Right lobe of liver (tissue), 6 donors: ENCODE results near the gene ATE1. TPM values are rescaled to one million over a fixed set of nuclear protein-coding genes. Genes with fewer than 3 reads are reported as not detected.
A peak's percentile ranks its signal among the peaks of the same experiment; 100 is the strongest.

Experiments used
- ATAC-seq, 4 donors: fragments of 200-7000 bp; cut with Tn5 transposase; one replicate each; pipeline ENCODE4 v1.9.1; 2020; ENCODE audit warnings: mild to moderate bottlenecking in 4 of 4, moderate library complexity in 4 of 4
- DNase-seq, 3 donors: peaks; one replicate each; pipeline ENCODE4 v3.0.0-alpha.2; 2020
- H3K27ac ChIP-seq, 3 donors: fragments of 200-600 bp; one replicate each; pipeline ENCODE4 v1.8.0; 2022
- H3K27me3 ChIP-seq, 2 donors: fragments of 200-600 bp; one replicate each; pipeline ENCODE4 v1.8.0; 2022
- H3K36me3 ChIP-seq, 4 donors: fragments of 200-600 bp; sonication (generic) in 1 of 4; one replicate each; pipeline versions ENCODE4 v1.5.1 to v1.8.0; 2017 to 2022; ENCODE audit warnings: control low read depth in 1 of 4
- H3K4me1 ChIP-seq, 4 donors: fragments of 200-600 bp; sonication (generic) in 1 of 4; one replicate each; pipeline versions ENCODE4 v1.5.1 to v1.8.0; 2017 to 2022; ENCODE audit warnings: control low read depth in 1 of 4
- H3K4me3 ChIP-seq, 3 donors: fragments of 200-600 bp; one replicate each; pipeline ENCODE4 v1.8.0; 2022
- H3K9me3 ChIP-seq, 4 donors: fragments of 200-600 bp; sonication (generic) in 1 of 4; one replicate each; pipeline versions ENCODE4 v1.5.1 to v1.8.0; 2017 to 2022; ENCODE audit warnings: control low read depth in 1 of 4
- CTCF ChIP-seq, 4 donors: fragments of 200-600 bp in 3 of 4; fragments of 450-650 bp in 1 of 4; IDR thresholded peaks; one replicate each; pipeline versions ENCODE4 v1.5.1 to v1.8.0; 2016 to 2022; ENCODE audit warnings: antibody characterized with exemption in 4 of 4, mild to moderate bottlenecking in 2 of 4
- POLR2A ChIP-seq: fragments of 450-650 bp; IDR thresholded peaks from one replicate; pipeline ENCODE4 v1.6.1; 2017; ENCODE audit warnings: antibody characterized with exemption, mild to moderate bottlenecking
- WGBS: methylation state at CpG from one replicate; pipeline ENCODE4 v1.1.6; 2018; ENCODE audit warnings: low coverage, low lambda C conversion rate; ENCODE audit not compliant: insufficient coverage; ENCODE audit errors: missing lambda C conversion rate; 5-methylcytosine and 5-hydroxymethylcytosine counted together
- intact Hi-C, 2 donors: fragments of 100-400 bp; cut with DNase I; formaldehyde crosslinking; loops; one replicate each; pipeline versions ENCODE4 v1.11.2 to v1.14.1; 2022
- total RNA-seq, 6 experiments: library from RNA; depleted of rRNA in 2 of 6; stranded (reverse); fragments of >200 nt in 2 of 6; fragmentation: NEBNext Ultra II Directional in 3 of 6; extraction: Animal tissue kit (Norgen Biotek cat#: 25700) in 3 of 6; gene quantifications; one replicate each; pipeline versions ENCODE4 v1.1.0 to v1.2.4, GENCODE V29; 2016 to 2023
- donor health status: DM: no; HTN: yes; CAD: no.
- donor health status: DM: no; HTN: no; CAD: no.
- donor health status: DM: no; HTN: no; CAD: no.
- donor health status: DM: no; HTN: yes; CAD: no.
- donor health status: DM: no; HTN: yes; CAD: no.

ATE1 gene
- total RNA-seq, 6 experiments from 2014 or later = 17.7 to 21.6 (median 19.9) TPM

GRCh38 chr10:121910673-121911420 is 17.0 kb downstream of the ATE1 start:
- DNase-seq = no peak
- no peak for TF ChIP-seq POLR2A
- no peak for TF ChIP-seq CTCF (IDR thresholded peaks at IDR 0.05)
- Histone ChIP-seq H3K9me3 (no peaks in the 10 kb centered on the region), H3K36me3 (peaks cover 2 to 13% (median 3%) of the 10 kb centered on the region in 4 donors), H3K27ac (peak overlapping the region in 1 of 3 donors; percentile 29), H3K4me1 (peaks cover 0 to 14% (median 0%) of the 10 kb centered on the region in 4 donors), H3K4me3 (no peak overlapping the region), H3K27me3 (no peaks in the 10 kb centered on the region)
- intact Hi-C loops = no loop called here
- WGBS = 40% methylated on average over 5 of the region's 5 CpGs
- peak; percentile 30 to 87 (median 54) for ATAC-seq

GRCh38 chr10:121904888-121905287 is 22.9 kb downstream of the ATE1 start:
- Histone ChIP-seq H3K36me3 (peaks cover 0 to 14% (median 1%) of the 10 kb centered on the region in 4 donors), H3K27ac (peak overlapping the region in 2 of 3 donors; percentile 1 to 39), H3K4me3 (no peak overlapping the region), H3K27me3 (no peaks in the 10 kb centered on the region), H3K9me3 (no peaks in the 10 kb centered on the region), H3K4me1 (peaks cover 0 to 10% (median 2%) of the 10 kb centered on the region in 4 donors)
- TF ChIP-seq CTCF (IDR thresholded peaks at IDR 0.05) = no peak
- no peak for TF ChIP-seq POLR2A
- peak in 1 of 3 donors; percentile 43 for DNase-seq
- ATAC-seq = peak; percentile 83 to 90 (median 86)
- WGBS = 27% methylated on average over 2 of the region's 2 CpGs
- intact Hi-C loops = no loop called here

GRCh38 chr10:121900443-121901174 is 27.2 kb downstream of the ATE1 start:
- Histone ChIP-seq H3K4me3 (no peak overlapping the region), H3K27ac (no peak overlapping the region), H3K4me1 (peaks cover 0 to 10% (median 2%) of the 10 kb centered on the region in 4 donors), H3K36me3 (peaks cover 0 to 31% (median 8%) of the 10 kb centered on the region in 4 donors), H3K9me3 (no peaks in the 10 kb centered on the region), H3K27me3 (no peaks in the 10 kb centered on the region)
- peak; percentile 79 to 85 (median 80) for ATAC-seq
- no peak for TF ChIP-seq POLR2A
- peak; percentile 47 to 72 (median 65) for TF ChIP-seq CTCF (IDR thresholded peaks at IDR 0.05)
- intact Hi-C loops = no loop called here
- 50% methylated on average over 10 of the region's 10 CpGs for WGBS
- no peak for DNase-seq

- intact Hi-C loops = no loop called here
Measured at GRCh38 chr10:121899727-121900126, 28.1 kb downstream of the ATE1 start.

More at GRCh38 chr10:121899727-121900126, 28.1 kb downstream of the ATE1 start:
- DNase-seq (no peak), ATAC-seq (no peak)
- Histone ChIP-seq H3K9me3 (no peaks in the 10 kb centered on the region), H3K27me3 (no peaks in the 10 kb centered on the region), H3K36me3 (peaks cover 0 to 31% (median 8%) of the 10 kb centered on the region in 4 donors), H3K27ac (no peak overlapping the region), H3K4me3 (no peak overlapping the region), H3K4me1 (peaks cover 0 to 3% (median under 1%) of the 10 kb centered on the region in 4 donors)
- TF ChIP-seq POLR2A (no peak), CTCF (IDR thresholded peaks at IDR 0.05) (no peak)
- WGBS = 87% methylated on average over 4 of the region's 4 CpGs
